Stimulated activated naive B cell treated with anti-CD40 and anti-IgM and Interleukin-4, amounts not matched to agents 10 μg/mL and 1 μg/mL and 100 μg/mL, for 72 hours (primary cell): Measurements from ENCODE around the gene KCNQ1.

Experiments
- ATAC-seq, 2 donors: fragments of 150-1000 bp; cut with Tn5 transposase; replicated peaks; 2 replicates each; pipeline ENCODE4 v1.10.0; 2021; ENCODE audit warnings: moderate library complexity in 1 of 2
- DNase-seq: peaks from one replicate; pipeline ENCODE4 v3.0.0; 2021
- H3K27ac Mint-ChIP-seq: one replicate; pipeline ENCODE4 v1.8.0; 2022; ENCODE audit warnings: mild to moderate bottlenecking, mixed read lengths
- H3K27me3 Mint-ChIP-seq, 2 donors: one replicate each; pipeline ENCODE4 v1.8.0; 2022; ENCODE audit warnings: mixed read lengths in 2 of 2
- H3K36me3 Mint-ChIP-seq, 2 donors: one replicate each; pipeline ENCODE4 v1.8.0; 2022; ENCODE audit warnings: mixed read lengths in 2 of 2, mild to moderate bottlenecking in 1 of 2
- H3K4me1 Mint-ChIP-seq, 2 donors: one replicate each; pipeline ENCODE4 v1.8.0; 2022; ENCODE audit warnings: mixed read lengths in 2 of 2, mild to moderate bottlenecking in 1 of 2
- H3K4me3 Mint-ChIP-seq, 2 donors: one replicate each; pipeline ENCODE4 v1.8.0; 2022; ENCODE audit warnings: mild to moderate bottlenecking in 2 of 2, mixed read lengths in 2 of 2, moderate library complexity in 1 of 2
- H3K9me3 Mint-ChIP-seq, 2 donors: one replicate each; pipeline ENCODE4 v1.8.0; 2022; ENCODE audit warnings: mixed read lengths in 2 of 2, mild to moderate bottlenecking in 1 of 2

The KCNQ1 gene

GRCh38 chr11:2740275-2740940 is 295.6 kb downstream of the KCNQ1 start:
- H3K36me3 Mint-ChIP-seq: peaks cover 0 to 2% of the 10 kb centered on the region in 2 donors
- H3K27ac Mint-ChIP-seq: no peak overlapping the region
- no peak overlapping the region for H3K4me3 Mint-ChIP-seq

GRCh38 chr11:2741006-2741376 is 296.2 kb downstream of the KCNQ1 start:
- Mint-ChIP-seq H3K36me3 (peaks cover 0 to 2% of the 10 kb centered on the region in 2 donors), H3K27me3 (no peaks in the 10 kb centered on the region), H3K27ac (no peak overlapping the region), H3K4me3 (no peak overlapping the region), H3K9me3 (no peaks in the 10 kb centered on the region), H3K4me1 (peaks cover 0 to 5% of the 10 kb centered on the region in 2 donors)
- no peak for DNase-seq
- ATAC-seq: peak in 1 of 2 donors; percentile 31

More at GRCh38 chr11:2740275-2740940, 295.6 kb downstream of the KCNQ1 start:
- Mint-ChIP-seq H3K9me3 (no peaks in the 10 kb centered on the region), H3K27me3 (no peaks in the 10 kb centered on the region), H3K4me1 (peaks cover 0 to 5% of the 10 kb centered on the region in 2 donors)
- no peak for DNase-seq
- no peak for ATAC-seq

- H3K27ac Mint-ChIP-seq: no peak overlapping the region
- no peaks in the 10 kb centered on the region for H3K9me3 Mint-ChIP-seq
- no peak for DNase-seq
- H3K4me3 Mint-ChIP-seq: no peak overlapping the region
- peaks cover 0 to 2% of the 10 kb centered on the region in 2 donors for H3K36me3 Mint-ChIP-seq
- ATAC-seq: no peak
- H3K27me3 Mint-ChIP-seq: no peaks in the 10 kb centered on the region
- peaks cover 0 to 5% of the 10 kb centered on the region in 2 donors for H3K4me1 Mint-ChIP-seq
Observed at GRCh38 chr11:2741377-2742131, 296.7 kb downstream of the KCNQ1 start.

- no peak for ATAC-seq
- Mint-ChIP-seq H3K4me3 (no peak overlapping the region), H3K36me3 (peaks cover 0 to 2% of the 10 kb centered on the region in 2 donors), H3K9me3 (no peaks in the 10 kb centered on the region), H3K4me1 (peaks cover 0 to 5% of the 10 kb centered on the region in 2 donors), H3K27me3 (no peaks in the 10 kb centered on the region), H3K27ac (no peak overlapping the region)
- DNase-seq: no peak
Observed at GRCh38 chr11:2742201-2742600, 297.4 kb downstream of the KCNQ1 start.

- DNase-seq (no peak), ATAC-seq (no peak)
- Mint-ChIP-seq H3K27me3 (no peaks in the 10 kb centered on the region), H3K4me1 (peaks cover 0 to 5% of the 10 kb centered on the region in 2 donors), H3K9me3 (no peaks in the 10 kb centered on the region), H3K36me3 (peaks cover 0 to 2% of the 10 kb centered on the region in 2 donors), H3K27ac (no peak overlapping the region), H3K4me3 (no peak overlapping the region)
Observed at GRCh38 chr11:2742611-2743426, 298.0 kb downstream of the KCNQ1 start.

- no peak overlapping the region for H3K4me3 Mint-ChIP-seq
- DNase-seq: no peak
- no peak overlapping the region for H3K27ac Mint-ChIP-seq
- peaks cover 0 to 5% of the 10 kb centered on the region in 2 donors for H3K4me1 Mint-ChIP-seq
- H3K27me3 Mint-ChIP-seq: no peaks in the 10 kb centered on the region
- ATAC-seq: no peak
- H3K9me3 Mint-ChIP-seq: no peaks in the 10 kb centered on the region
- peaks cover 0 to 2% of the 10 kb centered on the region in 2 donors for H3K36me3 Mint-ChIP-seq
Observed at GRCh38 chr11:2743427-2744110, 298.8 kb downstream of the KCNQ1 start.

GRCh38 chr11:2744166-2744565 is 299.4 kb downstream of the KCNQ1 start:
- DNase-seq (no peak), ATAC-seq (no peak)
- Mint-ChIP-seq H3K36me3 (peaks cover 2 to 4% of the 10 kb centered on the region in 2 donors), H3K27ac (no peak overlapping the region), H3K9me3 (no peaks in the 10 kb centered on the region), H3K4me1 (peaks cover 0 to 5% of the 10 kb centered on the region in 2 donors), H3K27me3 (no peaks in the 10 kb centered on the region), H3K4me3 (no peak overlapping the region)

GRCh38 chr11:2745511-2745910 is 300.7 kb downstream of the KCNQ1 start:
- Mint-ChIP-seq H3K27ac (no peak overlapping the region), H3K9me3 (no peaks in the 10 kb centered on the region), H3K4me1 (peaks cover 0 to 5% of the 10 kb centered on the region in 2 donors), H3K36me3 (peaks cover 2 to 6% of the 10 kb centered on the region in 2 donors), H3K27me3 (no peaks in the 10 kb centered on the region), H3K4me3 (no peak overlapping the region)
- no peak for ATAC-seq
- no peak for DNase-seq

GRCh38 chr11:2746401-2747247 is 301.8 kb downstream of the KCNQ1 start:
- no peak overlapping the region for H3K4me3 Mint-ChIP-seq
- H3K27me3 Mint-ChIP-seq: peaks cover 0 to under 1% of the 10 kb centered on the region in 2 donors
- no peaks in the 10 kb centered on the region for H3K4me1 Mint-ChIP-seq
- peaks cover 0 to 6% of the 10 kb centered on the region in 2 donors for H3K36me3 Mint-ChIP-seq
- H3K9me3 Mint-ChIP-seq: no peaks in the 10 kb centered on the region
- ATAC-seq: no peak
- DNase-seq: no peak
- no peak overlapping the region for H3K27ac Mint-ChIP-seq

- peaks cover 0 to 4% of the 10 kb centered on the region in 2 donors for H3K27me3 Mint-ChIP-seq
- peaks cover 0 to 8% of the 10 kb centered on the region in 2 donors for H3K36me3 Mint-ChIP-seq
- ATAC-seq (no peak), DNase-seq (no peak)
- H3K4me1 Mint-ChIP-seq: no peaks in the 10 kb centered on the region
- no peak overlapping the region for H3K4me3 Mint-ChIP-seq
- no peaks in the 10 kb centered on the region for H3K9me3 Mint-ChIP-seq
- no peak overlapping the region for H3K27ac Mint-ChIP-seq
Observed at GRCh38 chr11:2747248-2748027, 302.6 kb downstream of the KCNQ1 start.

GRCh38 chr11:2748061-2748813 is 303.4 kb downstream of the KCNQ1 start:
- DNase-seq (no peak), ATAC-seq (no peak)
- Mint-ChIP-seq H3K4me1 (no peaks in the 10 kb centered on the region), H3K4me3 (no peak overlapping the region), H3K36me3 (peaks cover 0 to 13% of the 10 kb centered on the region in 2 donors), H3K27ac (no peak overlapping the region), H3K27me3 (peaks cover 0 to 4% of the 10 kb centered on the region in 2 donors), H3K9me3 (no peaks in the 10 kb centered on the region)
